Testis (tissue), 3 donors: ENCODE data around the gene TP73. TPM values are rescaled to one million over a fixed set of nuclear protein-coding genes. Genes with fewer than 3 reads are reported as not detected.
A peak's percentile ranks its signal among the peaks of the same experiment; 100 is the strongest.

Experiments
- DNase-seq: peaks from one replicate; pipeline ENCODE4 v3.0.0-alpha.2; 2019
- H3K27ac ChIP-seq, 2 donors: fragments of 200-600 bp; sonication (generic); one replicate each; pipeline ENCODE4 v1.5.1; 2019
- H3K27me3 ChIP-seq: fragments of 200-600 bp; sonication (generic); one replicate; pipeline ENCODE4 v1.5.1; 2019
- H3K36me3 ChIP-seq: fragments of 200-600 bp; sonication (generic); one replicate; pipeline ENCODE4 v1.5.1; 2017; ENCODE audit warnings: low read depth; ENCODE audit errors: missing control alignments
- H3K4me1 ChIP-seq: fragments of 200-600 bp; sonication (generic); one replicate; pipeline ENCODE4 v1.5.1; 2019
- H3K4me3 ChIP-seq, 2 donors: fragments of 200-600 bp; sonication (generic); one replicate each; pipeline ENCODE4 v1.5.1; 2017 to 2019
- H3K9me3 ChIP-seq: fragments of 200-600 bp; sonication (generic); one replicate; pipeline ENCODE4 v1.5.1; 2017
- POLR2A ChIP-seq: fragments of 450-650 bp; IDR thresholded peaks from one replicate; pipeline ENCODE4 v1.6.1; 2017; ENCODE audit warnings: antibody characterized with exemption, mild to moderate bottlenecking, moderate library complexity
- WGBS, 2 donors: methylation state at CpG; one replicate each; pipeline ENCODE4 v1.1.5; 2018; 5-methylcytosine and 5-hydroxymethylcytosine counted together
- intact Hi-C: fragments of 100-400 bp; cut with DNase I; formaldehyde crosslinking; loops from one replicate; pipeline ENCODE4 v1.15.1; 2023; ENCODE audit warnings: low total_unique reads
- polyA plus RNA-seq: library from polyadenylated mRNA; stranded (reverse); fragments of 350-450 nt; fragmentation: Illumina TruSeq; extraction: RNeasy Lipid Tissue Mini Kit (QIAGEN cat#74804); gene quantifications from one replicate; pipeline ENCODE4 v1.2.3, GENCODE V29; 2014; ENCODE audit warnings: low read depth, low replicate concordance; ENCODE audit not compliant: insufficient read depth
- total RNA-seq, 2 donors: library from RNA; depleted of rRNA; stranded (reverse); fragments of >200 nt; gene quantifications; one replicate each; pipeline ENCODE4 v1.2.3, GENCODE V29; 2016
- TF ChIP-seq, protein P1 (sequence below), 3 experiments: fragments of 450-650 bp in 2 of 3; fragments of 200-600 bp in 1 of 3; sonication (generic) in 1 of 3; IDR thresholded peaks; one replicate each; pipeline ENCODE4 v1.5.1; 2016 to 2019; ENCODE audit warnings: antibody characterized with exemption in 3 of 3, mild to moderate bottlenecking in 2 of 3, moderate library complexity in 1 of 3

TP73 gene
- total and polyA plus RNA-seq, 3 donors from 2014 or later: 1.3 to 2.2 (median 1.5) TPM

DNA sequence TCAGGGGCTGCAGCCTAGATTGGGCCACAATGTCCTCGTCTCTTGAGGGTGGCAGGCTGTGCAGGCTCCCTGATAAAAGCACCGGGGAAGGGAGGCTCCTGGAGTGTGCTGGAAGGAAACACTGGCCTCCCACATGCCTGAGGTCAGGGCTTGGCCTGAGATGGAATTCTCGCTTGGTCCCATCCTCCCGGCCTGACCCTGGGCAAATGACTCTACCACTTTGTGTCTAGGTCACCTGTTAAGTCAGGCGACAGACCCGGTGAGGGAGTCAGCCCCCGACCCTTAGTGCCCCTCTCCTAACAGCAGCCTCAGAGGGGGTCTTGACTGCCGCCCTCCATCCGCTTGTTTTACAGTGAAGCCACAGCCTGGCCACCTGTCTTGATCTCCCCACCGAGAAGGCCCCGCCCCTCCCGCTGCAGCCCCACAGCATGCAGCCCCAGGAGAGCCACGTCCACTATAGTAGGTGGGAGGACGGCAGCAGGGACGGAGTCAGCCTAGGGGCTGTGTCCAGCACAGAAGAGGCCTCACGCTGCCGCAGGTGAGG is 122.7 kb downstream of the TP73 start:
- Histone ChIP-seq H3K36me3 (no peaks in the 10 kb centered on the region), H3K27me3 (no peaks in the 10 kb centered on the region), H3K4me1 (peaks cover 45% of the 10 kb centered on the region), H3K27ac (peak overlapping the region; percentile 76), H3K9me3 (no peaks in the 10 kb centered on the region), H3K4me3 (no peak overlapping the region)
- peak; percentile 92 for DNase-seq
- intact Hi-C loops: no loop called here
- no peak for TF ChIP-seq POLR2A
- TF ChIP-seq, protein P1, sequence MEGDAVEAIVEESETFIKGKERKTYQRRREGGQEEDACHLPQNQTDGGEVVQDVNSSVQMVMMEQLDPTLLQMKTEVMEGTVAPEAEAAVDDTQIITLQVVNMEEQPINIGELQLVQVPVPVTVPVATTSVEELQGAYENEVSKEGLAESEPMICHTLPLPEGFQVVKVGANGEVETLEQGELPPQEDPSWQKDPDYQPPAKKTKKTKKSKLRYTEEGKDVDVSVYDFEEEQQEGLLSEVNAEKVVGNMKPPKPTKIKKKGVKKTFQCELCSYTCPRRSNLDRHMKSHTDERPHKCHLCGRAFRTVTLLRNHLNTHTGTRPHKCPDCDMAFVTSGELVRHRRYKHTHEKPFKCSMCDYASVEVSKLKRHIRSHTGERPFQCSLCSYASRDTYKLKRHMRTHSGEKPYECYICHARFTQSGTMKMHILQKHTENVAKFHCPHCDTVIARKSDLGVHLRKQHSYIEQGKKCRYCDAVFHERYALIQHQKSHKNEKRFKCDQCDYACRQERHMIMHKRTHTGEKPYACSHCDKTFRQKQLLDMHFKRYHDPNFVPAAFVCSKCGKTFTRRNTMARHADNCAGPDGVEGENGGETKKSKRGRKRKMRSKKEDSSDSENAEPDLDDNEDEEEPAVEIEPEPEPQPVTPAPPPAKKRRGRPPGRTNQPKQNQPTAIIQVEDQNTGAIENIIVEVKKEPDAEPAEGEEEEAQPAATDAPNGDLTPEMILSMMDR (IDR thresholded peaks at IDR 0.05): no peak
- WGBS, 2 donors: 33 to 53% methylated on average over 3 to 17 of the region's 17 CpGs

DNA sequence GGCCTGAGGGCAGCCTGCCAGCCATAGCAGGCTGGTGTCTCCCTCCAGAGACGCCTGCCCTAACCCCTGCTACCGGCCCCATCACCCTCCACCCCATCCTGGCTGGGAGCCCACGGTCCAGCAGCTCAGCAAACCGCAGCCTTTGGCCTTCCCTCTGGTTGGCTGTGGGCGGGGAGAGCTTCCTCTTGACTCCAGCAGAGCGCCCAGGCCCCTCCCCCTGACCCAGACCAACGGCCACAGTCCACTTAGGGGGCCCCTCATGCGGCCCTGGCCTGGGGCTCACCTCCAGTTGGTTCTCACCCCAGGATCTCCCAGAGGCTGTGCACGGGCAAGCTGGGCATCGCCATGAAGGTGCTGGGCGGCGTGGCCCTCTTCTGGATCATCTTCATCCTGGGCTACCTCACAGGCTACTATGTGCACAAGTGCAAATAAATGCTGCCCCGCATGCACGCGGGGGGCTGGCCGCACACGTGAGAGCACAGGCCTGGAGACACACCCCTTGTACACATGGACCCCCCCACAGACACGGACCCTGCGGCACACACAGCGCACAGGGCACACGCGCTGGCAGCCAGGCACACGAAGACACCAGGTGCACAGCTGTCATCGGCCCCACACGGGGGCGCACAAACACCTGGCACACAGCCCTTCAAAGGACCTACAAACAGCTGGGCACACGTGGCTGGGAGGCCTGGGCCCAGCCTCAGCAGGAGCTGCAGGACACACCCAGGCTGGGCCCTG is 123.3 kb downstream of the TP73 start:
- TF ChIP-seq, protein P1 (IDR thresholded peaks at IDR 0.05): no peak
- TF ChIP-seq POLR2A: no peak
- DNase-seq: peak; percentile 80
- WGBS, 2 donors: 50% methylated on average over 27 of the region's 27 CpGs; no CpG with 5 or more reads in 1 of the 2 donors
- intact Hi-C loops: no loop called here
- Histone ChIP-seq H3K4me3 (no peak overlapping the region), H3K36me3 (no peaks in the 10 kb centered on the region), H3K27me3 (no peaks in the 10 kb centered on the region), H3K9me3 (no peaks in the 10 kb centered on the region), H3K4me1 (peaks cover 39% of the 10 kb centered on the region), H3K27ac (peak overlapping the region; percentile 76)

DNA sequence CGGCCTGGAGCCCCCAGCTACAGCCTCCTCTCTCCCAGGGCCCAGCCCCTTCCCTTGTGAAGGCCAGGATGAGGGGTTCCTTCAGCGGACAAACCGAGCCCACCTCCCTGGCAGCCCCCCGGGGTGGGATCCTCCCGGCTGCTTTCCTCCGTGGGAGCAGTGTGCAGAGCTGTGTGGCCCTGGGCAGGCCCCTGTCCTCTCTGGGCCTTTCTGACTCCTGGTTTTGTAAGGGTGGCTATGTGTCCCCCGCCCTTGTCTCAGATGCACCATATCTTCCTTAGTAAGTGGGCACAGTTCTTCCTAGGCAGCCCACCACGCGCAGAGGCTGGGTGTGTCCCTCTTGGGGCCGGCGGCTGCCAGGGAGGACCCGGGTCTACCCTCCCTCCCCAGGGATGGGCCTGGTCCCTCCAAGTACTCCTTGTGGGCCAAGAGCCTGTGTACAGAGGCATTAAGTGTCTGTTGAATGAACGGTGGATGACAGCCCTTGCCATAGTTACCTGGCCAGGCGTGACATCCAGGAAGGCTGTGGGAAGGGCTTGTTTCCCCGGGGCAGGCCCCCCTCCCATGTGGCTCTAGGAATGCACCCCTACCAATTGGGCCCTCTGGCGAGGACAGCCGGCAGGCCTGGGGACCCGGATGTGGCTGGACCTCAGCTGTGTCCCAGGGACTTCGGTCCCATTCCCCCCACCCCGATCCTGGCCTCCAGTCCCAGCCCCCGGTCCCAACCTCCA is 124.1 kb downstream of the TP73 start:
- H3K27ac ChIP-seq: peak overlapping the region in 1 of 2 donors; percentile 15
- peaks cover 32% of the 10 kb centered on the region for H3K4me1 ChIP-seq
- no peaks in the 10 kb centered on the region for H3K36me3 ChIP-seq
- no peak overlapping the region for H3K4me3 ChIP-seq
- TF ChIP-seq, protein P1 (IDR thresholded peaks at IDR 0.05): no peak
- no peak for TF ChIP-seq POLR2A
- WGBS, 2 donors: 80 to 89% methylated on average over 9 to 21 of the region's 21 CpGs
- intact Hi-C loops: no loop called here
- no peaks in the 10 kb centered on the region for H3K27me3 ChIP-seq
- no peak for DNase-seq
- H3K9me3 ChIP-seq: no peaks in the 10 kb centered on the region

DNA sequence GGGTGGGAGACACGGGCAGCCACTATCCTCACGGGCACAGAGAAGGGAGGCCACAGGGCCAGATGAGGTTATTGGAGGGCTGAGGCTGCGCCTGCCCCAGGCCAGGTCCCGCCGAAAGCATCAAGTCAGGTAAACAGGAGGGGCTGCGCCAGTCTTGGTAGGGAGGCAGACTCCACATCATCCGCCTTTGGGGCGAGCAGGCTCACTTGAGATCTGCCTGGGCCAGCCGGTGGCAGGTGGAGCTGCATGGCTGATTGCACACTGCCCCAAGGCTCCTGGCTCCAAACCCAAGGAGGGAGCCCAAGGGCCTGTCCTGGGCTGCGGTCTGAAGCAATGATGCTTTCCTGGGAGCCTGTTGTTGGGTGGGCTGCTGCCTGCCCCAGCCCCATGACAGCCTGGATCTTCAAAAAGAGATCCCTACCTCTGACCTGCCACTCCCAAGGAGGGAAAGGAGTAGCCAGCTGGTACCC is 124.8 kb downstream of the TP73 start:
- intact Hi-C loops: no loop called here
- WGBS, 2 donors: 82 to 90% methylated on average over 2 to 10 of the region's 10 CpGs
- no peaks in the 10 kb centered on the region for H3K9me3 ChIP-seq
- TF ChIP-seq, protein P1 (IDR thresholded peaks at IDR 0.05): no peak
- no peak for TF ChIP-seq POLR2A
- H3K36me3 ChIP-seq: no peaks in the 10 kb centered on the region
- H3K27me3 ChIP-seq: no peaks in the 10 kb centered on the region
- H3K27ac ChIP-seq: no peak overlapping the region
- H3K4me3 ChIP-seq: no peak overlapping the region
- no peak for DNase-seq
- H3K4me1 ChIP-seq: peaks cover 25% of the 10 kb centered on the region
